ENCODE measurements around the gene MMP3. TPM values are rescaled to one million over a fixed set of nuclear protein-coding genes. Genes with fewer than 3 reads are reported as not detected.

Gene MMP3
- total RNA-seq, 1 donor from 2014 or later = not detected

DNA sequence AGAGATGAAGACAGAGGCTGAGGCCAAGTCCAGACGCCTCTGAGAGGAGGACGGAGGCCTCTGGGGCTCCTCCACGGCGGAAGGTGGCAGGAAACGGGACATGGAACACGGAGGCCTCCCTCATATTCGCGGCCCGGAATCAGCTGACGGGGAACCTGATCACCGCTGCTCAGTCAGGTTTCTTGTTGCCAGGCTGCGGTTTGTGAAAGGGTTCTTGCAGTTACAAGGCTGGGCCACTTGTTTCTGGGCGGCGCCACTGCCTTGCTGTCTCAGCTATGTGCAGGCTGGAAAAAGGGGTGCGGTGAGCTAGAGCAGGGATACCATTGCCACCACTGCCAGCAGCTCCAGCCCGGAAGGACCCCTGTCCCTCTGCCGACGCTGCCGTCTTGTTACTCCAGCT is 35.5 kb downstream of the MMP3 start:
- FAIRE-seq (no peak), DNase-seq (ENCODE audit: low read depth) (no peak)
- Mint-ChIP-seq H3K4me3 (ENCODE audit: unreplicated experiment) (no peak overlapping the region), H3K36me3 (ENCODE audit: low read depth, unreplicated experiment) (no peaks in the 10 kb centered on the region), H3K27ac (ENCODE audit: unreplicated experiment) (peak overlapping the region; percentile 66), H3K9me3 (ENCODE audit: unreplicated experiment) (peaks cover 1% of the 10 kb centered on the region), H3K4me1 (ENCODE audit: low read depth, unreplicated experiment) (peaks cover 8% of the 10 kb centered on the region), H3K27me3 (ENCODE audit: low read depth, unreplicated experiment) (no peaks in the 10 kb centered on the region)
- Histone ChIP-seq H3K4me2 (ENCODE audit: low read length) (peak overlapping the region; percentile 12), H4K20me1 (ENCODE audit: insufficient read depth, low read length) (no peaks in the 10 kb centered on the region), H3K79me2 (ENCODE audit: insufficient read depth, low read length) (no peaks in the 10 kb centered on the region), H3K36me3 (ENCODE audit: insufficient read depth, low read length) (no peaks in the 10 kb centered on the region), H3K9ac (ENCODE audit: low read length) (no peak overlapping the region), H2AFZ (ENCODE audit: low read depth, low read length) (peak overlapping the region; percentile 28), H3K4me3 (ENCODE audit: insufficient read depth, low read depth, low read length) (no peak overlapping the region), H3K27ac (ENCODE audit: low read depth, low read length) (no peak overlapping the region), H3K9me3 (ENCODE audit: insufficient read depth, low read depth, low read length) (no peaks in the 10 kb centered on the region), H3K27me3 (ENCODE audit: insufficient read depth, low read length) (no peaks in the 10 kb centered on the region), H3K4me1 (ENCODE audit: insufficient read depth, low read length) (no peaks in the 10 kb centered on the region)
- TF ChIP-seq, protein P1, sequence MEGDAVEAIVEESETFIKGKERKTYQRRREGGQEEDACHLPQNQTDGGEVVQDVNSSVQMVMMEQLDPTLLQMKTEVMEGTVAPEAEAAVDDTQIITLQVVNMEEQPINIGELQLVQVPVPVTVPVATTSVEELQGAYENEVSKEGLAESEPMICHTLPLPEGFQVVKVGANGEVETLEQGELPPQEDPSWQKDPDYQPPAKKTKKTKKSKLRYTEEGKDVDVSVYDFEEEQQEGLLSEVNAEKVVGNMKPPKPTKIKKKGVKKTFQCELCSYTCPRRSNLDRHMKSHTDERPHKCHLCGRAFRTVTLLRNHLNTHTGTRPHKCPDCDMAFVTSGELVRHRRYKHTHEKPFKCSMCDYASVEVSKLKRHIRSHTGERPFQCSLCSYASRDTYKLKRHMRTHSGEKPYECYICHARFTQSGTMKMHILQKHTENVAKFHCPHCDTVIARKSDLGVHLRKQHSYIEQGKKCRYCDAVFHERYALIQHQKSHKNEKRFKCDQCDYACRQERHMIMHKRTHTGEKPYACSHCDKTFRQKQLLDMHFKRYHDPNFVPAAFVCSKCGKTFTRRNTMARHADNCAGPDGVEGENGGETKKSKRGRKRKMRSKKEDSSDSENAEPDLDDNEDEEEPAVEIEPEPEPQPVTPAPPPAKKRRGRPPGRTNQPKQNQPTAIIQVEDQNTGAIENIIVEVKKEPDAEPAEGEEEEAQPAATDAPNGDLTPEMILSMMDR (IDR thresholded peaks at IDR 0.05; ENCODE audit: insufficient read depth, low read depth, low read length) = peak; percentile 13
- TF ChIP-seq EZH2 (IDR thresholded peaks at IDR 0.05; ENCODE audit: insufficient read depth, low read length) = no peak

DNA sequence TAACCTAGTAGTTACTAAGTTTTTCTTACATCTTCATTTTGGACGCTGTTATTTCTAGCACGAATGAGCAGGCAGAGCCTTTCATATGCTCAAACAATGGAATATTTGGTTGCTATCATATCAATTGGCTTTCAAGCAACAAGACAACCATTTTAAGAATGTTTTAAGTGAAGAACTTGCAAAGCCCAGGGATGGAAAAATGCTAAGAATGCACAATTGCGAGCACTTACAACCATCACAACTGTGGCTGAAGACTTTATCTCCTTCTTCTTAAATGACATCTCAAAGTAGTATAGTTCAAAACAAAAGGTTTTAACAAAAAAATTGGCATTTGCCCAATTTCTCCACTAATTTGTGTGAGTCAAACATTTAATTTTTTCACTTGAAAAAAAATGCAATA is 37.1 kb downstream of the MMP3 start:
- Histone ChIP-seq H3K9ac (ENCODE audit: low read length) (no peak overlapping the region), H3K27me3 (ENCODE audit: insufficient read depth, low read length) (no peaks in the 10 kb centered on the region), H4K20me1 (ENCODE audit: insufficient read depth, low read length) (no peaks in the 10 kb centered on the region), H3K9me3 (ENCODE audit: insufficient read depth, low read depth, low read length) (no peaks in the 10 kb centered on the region), H3K27ac (ENCODE audit: low read depth, low read length) (no peak overlapping the region), H3K79me2 (ENCODE audit: insufficient read depth, low read length) (no peaks in the 10 kb centered on the region), H2AFZ (ENCODE audit: low read depth, low read length) (no peak overlapping the region), H3K4me2 (ENCODE audit: low read length) (no peak overlapping the region), H3K4me1 (ENCODE audit: insufficient read depth, low read length) (no peaks in the 10 kb centered on the region), H3K4me3 (ENCODE audit: insufficient read depth, low read depth, low read length) (no peak overlapping the region), H3K36me3 (ENCODE audit: insufficient read depth, low read length) (no peaks in the 10 kb centered on the region)
- peaks cover 9% of the 10 kb centered on the region for H3K4me1 Mint-ChIP-seq (ENCODE audit: low read depth, unreplicated experiment)
- no peak for TF ChIP-seq EZH2 (IDR thresholded peaks at IDR 0.05; ENCODE audit: insufficient read depth, low read length)
- TF ChIP-seq, protein P1 (IDR thresholded peaks at IDR 0.05; ENCODE audit: insufficient read depth, low read depth, low read length) = no peak
- no peaks in the 10 kb centered on the region for H3K27me3 Mint-ChIP-seq (ENCODE audit: low read depth, unreplicated experiment)
- no peak overlapping the region for H3K27ac Mint-ChIP-seq (ENCODE audit: unreplicated experiment)
- DNase-seq (ENCODE audit: low read depth) (peak; percentile 83), FAIRE-seq (peak; percentile 50)
- H3K36me3 Mint-ChIP-seq (ENCODE audit: low read depth, unreplicated experiment) = no peaks in the 10 kb centered on the region
- H3K4me3 Mint-ChIP-seq (ENCODE audit: unreplicated experiment) = no peak overlapping the region
- H3K9me3 Mint-ChIP-seq (ENCODE audit: unreplicated experiment) = peaks cover 1% of the 10 kb centered on the region

DNA sequence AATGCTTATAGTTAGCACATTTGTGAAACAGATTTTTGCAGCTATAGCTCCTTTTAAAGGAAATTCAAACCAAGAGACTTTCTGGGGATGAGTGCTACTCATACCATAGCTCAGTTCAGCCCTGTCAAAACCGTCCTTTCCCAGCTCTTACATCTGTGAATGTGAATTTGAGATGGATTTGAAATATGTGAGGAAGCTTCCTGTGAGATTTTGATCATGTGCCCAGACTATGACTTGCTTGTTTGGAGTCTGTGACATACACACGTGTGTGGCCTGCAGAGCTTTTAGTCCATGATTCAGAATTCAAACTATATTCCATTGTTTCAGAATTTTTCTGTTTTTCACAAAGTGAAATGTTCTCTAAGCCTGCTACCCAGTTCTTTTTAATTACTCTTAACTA is 41.1 kb downstream of the MMP3 start:
- Mint-ChIP-seq H3K27me3 (ENCODE audit: low read depth, unreplicated experiment) (no peaks in the 10 kb centered on the region), H3K4me3 (ENCODE audit: unreplicated experiment) (no peak overlapping the region), H3K9me3 (ENCODE audit: unreplicated experiment) (no peaks in the 10 kb centered on the region), H3K4me1 (ENCODE audit: low read depth, unreplicated experiment) (peaks cover 17% of the 10 kb centered on the region), H3K36me3 (ENCODE audit: low read depth, unreplicated experiment) (no peaks in the 10 kb centered on the region), H3K27ac (ENCODE audit: unreplicated experiment) (no peak overlapping the region)
- H4K20me1 ChIP-seq (ENCODE audit: insufficient read depth, low read length) = no peaks in the 10 kb centered on the region
- H3K9ac ChIP-seq (ENCODE audit: low read length) = no peak overlapping the region
- no peaks in the 10 kb centered on the region for H3K36me3 ChIP-seq (ENCODE audit: insufficient read depth, low read length)
- peaks cover 9% of the 10 kb centered on the region for H3K4me1 ChIP-seq (ENCODE audit: insufficient read depth, low read length)
- no peak overlapping the region for H2AFZ ChIP-seq (ENCODE audit: low read depth, low read length)
- no peaks in the 10 kb centered on the region for H3K79me2 ChIP-seq (ENCODE audit: insufficient read depth, low read length)
- H3K27me3 ChIP-seq (ENCODE audit: insufficient read depth, low read length) = no peaks in the 10 kb centered on the region
- no peaks in the 10 kb centered on the region for H3K9me3 ChIP-seq (ENCODE audit: insufficient read depth, low read depth, low read length)
- TF ChIP-seq, protein P1 (IDR thresholded peaks at IDR 0.05; ENCODE audit: insufficient read depth, low read depth, low read length) = no peak
- no peak for TF ChIP-seq EZH2 (IDR thresholded peaks at IDR 0.05; ENCODE audit: insufficient read depth, low read length)
- no peak overlapping the region for H3K4me3 ChIP-seq (ENCODE audit: insufficient read depth, low read depth, low read length)
- FAIRE-seq (peak; percentile 95), DNase-seq (ENCODE audit: low read depth) (peak; percentile 89)
- no peak overlapping the region for H3K4me2 ChIP-seq (ENCODE audit: low read length)
- peak overlapping the region; percentile 0 for H3K27ac ChIP-seq (ENCODE audit: low read depth, low read length)
